ENCODE data around the gene ABCC11.

The ABCC11 gene

GRCh38 chr16:48206594-48207242 lies 40.6 kb downstream of the ABCC11 start:
- DNase-seq: no peak
- Histone ChIP-seq H3K4me1 (ENCODE audit: control insufficient read depth, insufficient read depth, low read depth, low read length) (no peaks in the 10 kb centered on the region), H2BK15ac (ENCODE audit: low read depth, poor library complexity, severe bottlenecking) (no peak overlapping the region), H3K18ac (ENCODE audit: low read depth in 1 of 2, low read length in 2 of 2) (no peak overlapping the region), H3K27me3 (ENCODE audit: control insufficient read depth in 1 of 2, insufficient read depth in 1 of 2, low read length in 2 of 2) (peaks cover 8 to 20% of the 10 kb centered on the region in 2 experiments), H3K27ac (ENCODE audit: low read length, poor library complexity, severe bottlenecking) (no peak overlapping the region), H2BK120ac (ENCODE audit: low read depth, low read length) (no peak overlapping the region), H4K91ac (ENCODE audit: low read length) (no peak overlapping the region), H2AK5ac (ENCODE audit: low read length, severe bottlenecking) (no peak overlapping the region), H3K36me3 (ENCODE audit: control insufficient read depth in 1 of 2, insufficient read depth in 2 of 2, low read depth in 1 of 2, low read length in 2 of 2) (no peaks in the 10 kb centered on the region), H3K79me1 (replicated peaks; ENCODE audit: low read length, poor library complexity, severe bottlenecking) (no peaks in the 10 kb centered on the region), H3K9ac (ENCODE audit: low read length) (no peak overlapping the region), H3K9me3 (ENCODE audit: control insufficient read depth, low read length) (no peaks in the 10 kb centered on the region), H2BK12ac (ENCODE audit: low read length in 2 of 2) (no peak overlapping the region), H3K4ac (ENCODE audit: low read depth in 1 of 2, low read length in 2 of 2) (no peak overlapping the region), H3K4me3 (ENCODE audit: insufficient read depth in 1 of 2, low read depth in 1 of 2, low read length in 2 of 2) (no peak overlapping the region), H4K8ac (ENCODE audit: low read length) (no peak overlapping the region), H2BK5ac (ENCODE audit: low read depth, low read length, poor library complexity, severe bottlenecking) (no peak overlapping the region), H3K4me2 (ENCODE audit: low read length, poor library complexity, severe bottlenecking) (no peak overlapping the region), H3K14ac (ENCODE audit: low read length in 2 of 2) (no peak overlapping the region), H3K23ac (ENCODE audit: low read length in 2 of 2) (no peak overlapping the region), H2AFZ (ENCODE audit: low read depth, low read length) (no peak overlapping the region)
- 66% methylated on average over 8 of the region's 8 CpGs for WGBS

- Histone ChIP-seq H4K8ac (ENCODE audit: low read length) (no peak overlapping the region), H2BK120ac (ENCODE audit: low read depth, low read length) (no peak overlapping the region), H3K27me3 (ENCODE audit: control insufficient read depth in 1 of 2, insufficient read depth in 1 of 2, low read length in 2 of 2) (peaks cover 8 to 26% of the 10 kb centered on the region in 2 experiments), H3K9me3 (ENCODE audit: control insufficient read depth, low read length) (no peaks in the 10 kb centered on the region), H2BK15ac (ENCODE audit: low read depth, poor library complexity, severe bottlenecking) (no peak overlapping the region), H3K23ac (ENCODE audit: low read length in 2 of 2) (no peak overlapping the region), H2BK12ac (ENCODE audit: low read length in 2 of 2) (no peak overlapping the region), H3K4me3 (ENCODE audit: insufficient read depth in 1 of 2, low read depth in 1 of 2, low read length in 2 of 2) (no peak overlapping the region), H3K4me2 (ENCODE audit: low read length, poor library complexity, severe bottlenecking) (no peak overlapping the region), H3K18ac (ENCODE audit: low read depth in 1 of 2, low read length in 2 of 2) (no peak overlapping the region), H2AFZ (ENCODE audit: low read depth, low read length) (no peak overlapping the region), H2BK5ac (ENCODE audit: low read depth, low read length, poor library complexity, severe bottlenecking) (no peak overlapping the region), H3K9ac (ENCODE audit: low read length) (no peak overlapping the region), H3K27ac (ENCODE audit: low read length, poor library complexity, severe bottlenecking) (no peak overlapping the region), H3K14ac (ENCODE audit: low read length in 2 of 2) (no peak overlapping the region), H3K4ac (ENCODE audit: low read depth in 1 of 2, low read length in 2 of 2) (no peak overlapping the region), H2AK5ac (ENCODE audit: low read length, severe bottlenecking) (no peak overlapping the region), H3K36me3 (ENCODE audit: control insufficient read depth in 1 of 2, insufficient read depth in 2 of 2, low read depth in 1 of 2, low read length in 2 of 2) (no peaks in the 10 kb centered on the region), H3K4me1 (ENCODE audit: control insufficient read depth, insufficient read depth, low read depth, low read length) (no peaks in the 10 kb centered on the region), H4K91ac (ENCODE audit: low read length) (no peak overlapping the region), H3K79me1 (replicated peaks; ENCODE audit: low read length, poor library complexity, severe bottlenecking) (no peaks in the 10 kb centered on the region)
- WGBS: 76% methylated on average over 4 of the region's 6 CpGs
- no peak for DNase-seq
These were observed 42.6 kb downstream of the ABCC11 start for GRCh38 chr16:48204825-48205151.

- 84% methylated on average over 8 of the region's 8 CpGs for WGBS
- Histone ChIP-seq H3K36me3 (ENCODE audit: control insufficient read depth in 1 of 2, insufficient read depth in 2 of 2, low read depth in 1 of 2, low read length in 2 of 2) (no peaks in the 10 kb centered on the region), H3K27me3 (ENCODE audit: control insufficient read depth in 1 of 2, insufficient read depth in 1 of 2, low read length in 2 of 2) (peaks cover 8 to 26% of the 10 kb centered on the region in 2 experiments), H2AFZ (ENCODE audit: low read depth, low read length) (no peak overlapping the region), H3K23ac (ENCODE audit: low read length in 2 of 2) (no peak overlapping the region), H3K4me2 (ENCODE audit: low read length, poor library complexity, severe bottlenecking) (no peak overlapping the region), H2BK12ac (ENCODE audit: low read length in 2 of 2) (no peak overlapping the region), H3K4ac (ENCODE audit: low read depth in 1 of 2, low read length in 2 of 2) (no peak overlapping the region), H2BK5ac (ENCODE audit: low read depth, low read length, poor library complexity, severe bottlenecking) (no peak overlapping the region), H3K9ac (ENCODE audit: low read length) (no peak overlapping the region), H2AK5ac (ENCODE audit: low read length, severe bottlenecking) (no peak overlapping the region), H3K27ac (ENCODE audit: low read length, poor library complexity, severe bottlenecking) (no peak overlapping the region), H3K18ac (ENCODE audit: low read depth in 1 of 2, low read length in 2 of 2) (no peak overlapping the region), H3K14ac (ENCODE audit: low read length in 2 of 2) (no peak overlapping the region), H4K91ac (ENCODE audit: low read length) (no peak overlapping the region), H3K4me3 (ENCODE audit: insufficient read depth in 1 of 2, low read depth in 1 of 2, low read length in 2 of 2) (no peak overlapping the region), H4K8ac (ENCODE audit: low read length) (no peak overlapping the region), H2BK120ac (ENCODE audit: low read depth, low read length) (no peak overlapping the region), H3K9me3 (ENCODE audit: control insufficient read depth, low read length) (no peaks in the 10 kb centered on the region), H2BK15ac (ENCODE audit: low read depth, poor library complexity, severe bottlenecking) (no peak overlapping the region), H3K4me1 (ENCODE audit: control insufficient read depth, insufficient read depth, low read depth, low read length) (no peaks in the 10 kb centered on the region), H3K79me1 (replicated peaks; ENCODE audit: low read length, poor library complexity, severe bottlenecking) (no peaks in the 10 kb centered on the region)
- no peak for DNase-seq
These were observed 43.1 kb downstream of the ABCC11 start for GRCh38 chr16:48203974-48204824.

- H3K9ac ChIP-seq (ENCODE audit: low read length): no peak overlapping the region
- no peaks in the 10 kb centered on the region for H3K4me1 ChIP-seq (ENCODE audit: control insufficient read depth, insufficient read depth, low read depth, low read length)
- no peak overlapping the region for H4K91ac ChIP-seq (ENCODE audit: low read length)
- H3K9me3 ChIP-seq (ENCODE audit: control insufficient read depth, low read length): no peaks in the 10 kb centered on the region
- H2BK12ac ChIP-seq (ENCODE audit: low read length in 2 of 2): no peak overlapping the region
- no peak overlapping the region for H4K8ac ChIP-seq (ENCODE audit: low read length)
- H2AFZ ChIP-seq (ENCODE audit: low read depth, low read length): no peak overlapping the region
- 90% methylated on average over 6 of the region's 6 CpGs for WGBS
- no peak for DNase-seq
- no peak overlapping the region for H3K4me2 ChIP-seq (ENCODE audit: low read length, poor library complexity, severe bottlenecking)
- H3K4me3 ChIP-seq (ENCODE audit: insufficient read depth in 1 of 2, low read depth in 1 of 2, low read length in 2 of 2): no peak overlapping the region
- peaks cover 4 to 12% of the 10 kb centered on the region in 2 experiments for H3K27me3 ChIP-seq (ENCODE audit: control insufficient read depth in 1 of 2, insufficient read depth in 1 of 2, low read length in 2 of 2)
- H3K79me1 ChIP-seq (replicated peaks; ENCODE audit: low read length, poor library complexity, severe bottlenecking): no peaks in the 10 kb centered on the region
- H2BK15ac ChIP-seq (ENCODE audit: low read depth, poor library complexity, severe bottlenecking): no peak overlapping the region
- H2BK5ac ChIP-seq (ENCODE audit: low read depth, low read length, poor library complexity, severe bottlenecking): no peak overlapping the region
- H3K4ac ChIP-seq (ENCODE audit: low read depth in 1 of 2, low read length in 2 of 2): no peak overlapping the region
- no peak overlapping the region for H3K14ac ChIP-seq (ENCODE audit: low read length in 2 of 2)
- H2BK120ac ChIP-seq (ENCODE audit: low read depth, low read length): no peak overlapping the region
- no peak overlapping the region for H3K18ac ChIP-seq (ENCODE audit: low read depth in 1 of 2, low read length in 2 of 2)
- no peak overlapping the region for H3K27ac ChIP-seq (ENCODE audit: low read length, poor library complexity, severe bottlenecking)
- H3K23ac ChIP-seq (ENCODE audit: low read length in 2 of 2): no peak overlapping the region
- H3K36me3 ChIP-seq (ENCODE audit: control insufficient read depth in 1 of 2, insufficient read depth in 2 of 2, low read depth in 1 of 2, low read length in 2 of 2): no peaks in the 10 kb centered on the region
- H2AK5ac ChIP-seq (ENCODE audit: low read length, severe bottlenecking): no peak overlapping the region
These were observed 45.7 kb downstream of the ABCC11 start for GRCh38 chr16:48201515-48202201.
